Activated effector memory CD4-positive, alpha-beta T cell treated with anti-CD3 and anti-CD28 coated beads, Interleukin-2, amount 50 U/mL, for 16 hours (primary cell): Measurements from ENCODE around the gene MGLL.

Source experiments
- DNase-seq: peaks from one replicate; pipeline ENCODE4 v3.0.0-alpha.2; 2020

MGLL gene

DNA sequence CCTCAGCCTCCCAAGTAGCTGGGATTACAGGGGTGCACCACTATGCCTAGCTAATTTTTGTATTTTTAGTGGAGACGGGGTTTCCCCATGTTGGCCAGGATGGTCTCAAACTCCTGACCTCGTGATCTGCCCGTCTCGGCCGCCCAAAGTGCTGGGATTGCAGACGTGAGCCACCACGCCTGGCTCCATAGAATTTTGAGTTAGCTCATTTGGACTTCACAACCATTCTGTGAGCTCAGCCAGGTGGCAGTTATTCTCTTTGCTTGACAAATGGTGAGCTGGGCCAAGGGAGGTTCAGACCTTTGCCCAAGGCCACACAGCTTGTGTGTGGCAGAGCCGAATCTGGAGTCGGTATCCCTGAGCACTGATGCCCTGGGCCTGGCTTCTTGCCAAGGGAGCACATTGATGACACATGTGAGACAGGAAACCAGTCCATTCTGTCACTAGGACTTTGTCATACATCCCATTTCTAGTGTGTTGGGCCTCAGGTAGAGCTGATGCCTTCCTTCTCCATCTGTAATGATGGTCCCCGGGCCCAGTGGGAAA is 175.7 kb downstream of the MGLL start:
- DNase-seq, result no peak

DNA sequence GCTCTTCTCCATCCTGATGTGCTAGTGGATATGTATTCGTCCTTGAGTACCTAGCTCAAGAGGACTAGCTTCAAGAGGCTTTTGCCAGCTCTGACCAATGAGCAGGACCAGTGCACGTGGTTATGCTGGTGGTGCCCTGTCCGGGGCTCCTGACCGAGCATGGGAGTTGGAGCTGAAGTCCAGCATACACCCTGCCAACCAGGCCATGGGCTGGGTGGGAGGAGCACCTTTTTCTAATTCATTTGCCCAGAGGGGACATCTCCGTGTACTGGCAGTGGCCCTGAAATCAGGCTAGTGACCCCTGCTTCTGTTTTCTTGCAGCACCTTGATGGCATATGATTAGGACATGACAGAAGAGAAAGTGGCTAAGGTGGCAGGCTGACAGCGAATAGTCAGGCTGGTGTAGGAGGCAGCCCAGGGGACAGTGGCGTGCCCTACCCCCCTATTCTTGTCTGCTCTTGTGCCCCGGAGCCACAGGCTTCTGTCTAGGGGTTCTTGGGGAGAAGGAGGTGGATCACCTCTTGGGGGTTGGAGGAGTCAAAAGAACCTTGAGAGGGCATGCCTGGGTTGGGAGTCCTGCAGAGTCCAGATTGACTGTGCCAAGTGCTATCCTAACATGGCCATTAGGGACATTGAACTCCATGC is 176.8 kb downstream of the MGLL start:
- no peak for DNase-seq

DNA sequence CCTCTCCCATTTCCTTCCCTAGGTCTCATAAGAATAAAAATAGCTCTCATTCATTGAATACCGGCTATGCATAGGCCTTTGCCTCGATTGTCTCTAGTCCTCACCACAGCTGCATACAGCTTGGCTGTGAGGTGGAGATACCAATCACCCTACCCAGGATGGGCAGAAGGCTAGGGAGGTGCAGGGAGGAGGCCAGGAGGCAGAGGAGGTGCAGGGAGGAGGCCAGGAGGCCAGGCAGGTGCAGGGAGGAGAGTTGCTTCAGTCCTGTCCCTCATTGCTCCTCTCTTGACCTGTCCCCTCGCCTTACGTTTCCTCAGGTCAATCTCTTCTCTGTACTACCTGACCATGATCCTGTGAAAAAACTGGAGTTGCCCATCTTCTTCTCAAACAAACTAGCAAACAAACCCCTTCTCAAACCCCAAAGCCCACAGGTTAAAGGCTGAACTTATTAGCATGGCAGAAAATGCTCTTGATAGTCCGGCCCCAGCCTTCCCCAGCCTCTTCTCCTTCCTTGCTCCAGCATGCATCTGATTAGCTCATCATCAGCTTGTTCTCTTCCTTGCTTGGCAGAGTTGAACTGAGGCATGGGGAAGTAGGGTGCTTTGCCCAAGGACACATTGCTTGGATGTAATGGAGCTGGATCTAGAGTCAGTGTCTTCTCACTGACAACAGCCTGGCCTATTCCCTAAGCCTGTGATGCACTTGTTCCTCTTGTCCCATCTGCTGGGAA is 177.5 kb downstream of the MGLL start:
- DNase-seq, result no peak

DNA sequence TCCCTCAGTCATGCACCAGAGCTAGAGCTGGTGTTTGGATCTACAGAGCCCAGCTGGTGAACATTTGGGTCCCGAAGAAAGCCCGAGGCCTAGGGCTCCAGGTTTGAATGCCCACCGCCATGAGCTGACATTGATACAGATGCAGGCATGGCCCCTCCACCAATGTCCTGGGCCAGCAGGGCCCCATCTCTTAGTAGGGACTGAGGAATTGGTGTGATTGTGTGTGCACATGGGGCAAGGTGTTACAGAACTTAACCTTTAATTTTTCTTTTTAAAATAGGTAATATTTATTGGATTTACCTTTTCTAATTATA is 182.3 kb downstream of the MGLL start:
- no peak for DNase-seq

DNA sequence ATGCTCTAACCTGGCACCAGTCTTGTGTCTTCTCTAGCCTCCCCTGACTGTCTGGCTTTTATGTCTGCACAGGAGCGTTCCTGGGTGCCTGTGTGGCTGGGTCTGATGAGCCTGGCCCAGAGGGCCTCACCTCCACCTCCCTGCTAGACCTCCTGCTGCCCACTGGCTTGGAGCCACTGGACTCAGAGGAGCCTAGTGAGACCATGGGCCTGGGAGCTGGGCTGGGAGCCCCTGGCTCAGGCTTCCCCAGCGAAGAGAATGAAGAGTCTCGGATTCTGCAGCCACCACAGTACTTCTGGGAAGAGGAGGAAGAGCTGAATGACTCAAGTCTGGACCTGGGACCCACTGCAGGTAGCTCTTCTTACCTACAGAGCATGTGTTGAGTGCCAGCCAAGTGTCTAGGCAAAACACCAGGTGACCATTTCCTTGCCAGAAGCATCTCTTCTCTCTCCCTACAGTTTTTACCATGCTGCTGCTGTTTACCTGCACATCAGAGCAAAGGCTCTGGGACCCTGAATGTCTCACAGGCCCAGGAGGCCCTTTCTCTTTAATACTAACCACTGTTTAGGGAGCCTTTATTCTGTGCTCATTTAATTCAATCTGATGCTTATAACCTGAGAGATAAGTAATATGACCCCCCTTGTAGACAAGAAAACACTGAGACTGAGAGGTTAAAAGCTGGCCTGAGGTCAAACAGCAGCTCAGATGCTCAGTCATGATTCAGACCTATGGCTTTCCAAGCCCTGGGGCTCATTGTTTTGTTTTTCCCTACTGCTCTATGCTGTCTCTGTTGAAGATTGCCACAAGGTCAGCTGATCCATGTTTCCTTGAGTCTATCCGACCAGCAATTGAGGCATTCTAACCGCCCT is 182.9 kb downstream of the MGLL start:
- no peak for DNase-seq
